Astrocyte (in vitro differentiated cells and primary cell): ENCODE results near the gene RAPGEF2. TPM values are rescaled to one million over a fixed set of nuclear protein-coding genes. Genes with fewer than 3 reads are reported as not detected.

Experiments used
- DNase-seq: peaks from one replicate; pipeline ENCODE4 v3.0.0-alpha.2; 2010; ENCODE audit warnings: low read depth
- FAIRE-seq: peaks from 2 replicates; lab custom pipeline; 2011; peaks lifted over from hg19 to GRCh38; lab: Jason Lieb, UNC
- H2AFZ ChIP-seq: 2 replicates; pipeline ENCODE4 v1.6.0; 2012; ENCODE audit warnings: low read depth, low read length, inconsistent platforms
- H3K27ac ChIP-seq: 2 replicates; pipeline ENCODE4 v1.5.1; 2011; ENCODE audit warnings: low read depth, low read length, inconsistent platforms
- H3K27me3 ChIP-seq: 2 replicates; pipeline ENCODE4 v1.6.0; 2011; ENCODE audit warnings: low read length, inconsistent platforms; ENCODE audit not compliant: insufficient read depth
- H3K36me3 ChIP-seq: 2 replicates; pipeline ENCODE4 v1.5.1; 2011; ENCODE audit warnings: low read length, inconsistent platforms; ENCODE audit not compliant: insufficient read depth
- H3K4me1 ChIP-seq: 2 replicates; pipeline ENCODE4 v1.5.1; 2011; ENCODE audit warnings: low read length, inconsistent platforms; ENCODE audit not compliant: insufficient read depth
- H3K4me2 ChIP-seq: 2 replicates; pipeline ENCODE4 v1.6.0; 2012; ENCODE audit warnings: low read length, inconsistent platforms
- H3K4me3 ChIP-seq: 2 replicates; pipeline ENCODE4 v1.5.1; 2011; ENCODE audit warnings: low read depth, mild to moderate bottlenecking, low read length, inconsistent platforms; ENCODE audit not compliant: insufficient read depth
- H3K79me2 ChIP-seq: 2 replicates; pipeline ENCODE4 v1.6.0; 2012; ENCODE audit warnings: mild to moderate bottlenecking, low read length, inconsistent platforms; ENCODE audit not compliant: insufficient read depth
- H3K9ac ChIP-seq: 2 replicates; pipeline ENCODE4 v1.6.0; 2012; ENCODE audit warnings: mild to moderate bottlenecking, low read length, inconsistent platforms
- H3K9me3 ChIP-seq: 2 replicates; pipeline ENCODE4 v1.5.1; 2012; ENCODE audit warnings: low read depth, mild to moderate bottlenecking, low read length, inconsistent platforms; ENCODE audit not compliant: insufficient read depth
- H4K20me1 ChIP-seq: 2 replicates; pipeline ENCODE4 v1.6.0; 2012; ENCODE audit warnings: low read length, inconsistent platforms; ENCODE audit not compliant: insufficient read depth
- H3K27ac Mint-ChIP-seq: one replicate; pipeline ENCODE4 v1.8.0; 2021; ENCODE audit warnings: mild to moderate bottlenecking, mixed read lengths; ENCODE audit not compliant: unreplicated experiment
- H3K27me3 Mint-ChIP-seq: one replicate; pipeline ENCODE4 v1.8.0; 2021; ENCODE audit warnings: low read depth, mixed read lengths; ENCODE audit not compliant: unreplicated experiment
- H3K36me3 Mint-ChIP-seq: one replicate; pipeline ENCODE4 v1.8.0; 2021; ENCODE audit warnings: low read depth, mixed read lengths; ENCODE audit not compliant: unreplicated experiment
- H3K4me1 Mint-ChIP-seq: one replicate; pipeline ENCODE4 v1.8.0; 2021; ENCODE audit warnings: low read depth, mixed read lengths; ENCODE audit not compliant: unreplicated experiment
- H3K4me3 Mint-ChIP-seq: one replicate; pipeline ENCODE4 v1.8.0; 2021; ENCODE audit warnings: mild to moderate bottlenecking, moderate library complexity, mixed read lengths; ENCODE audit not compliant: unreplicated experiment
- H3K9me3 Mint-ChIP-seq: one replicate; pipeline ENCODE4 v1.8.0; 2021; ENCODE audit warnings: mild to moderate bottlenecking, mixed read lengths; ENCODE audit not compliant: unreplicated experiment
- EZH2 ChIP-seq: IDR thresholded peaks from 2 replicates; pipeline ENCODE4 v1.6.1; 2012; ENCODE audit warnings: mild to moderate bottlenecking, low read length, inconsistent platforms; ENCODE audit not compliant: insufficient read depth
- total RNA-seq: library from RNA; stranded (reverse); gene quantifications from 2 replicates; pipeline ENCODE4 v1.2.1, GENCODE V29; 2021
- TF ChIP-seq, protein P1 (sequence below): IDR thresholded peaks from 2 replicates; pipeline ENCODE4 v1.5.1; 2011; ENCODE audit warnings: low read depth, mild to moderate bottlenecking, inconsistent platforms, low read length, moderate library complexity; ENCODE audit not compliant: insufficient read depth

The RAPGEF2 gene
- total RNA-seq, 1 donor from 2014 or later, result 59.0 TPM

GRCh38 chr4:159096434-159096833 lies 6.4 kb upstream of the RAPGEF2 start:
- H3K4me1 ChIP-seq, result no peaks in the 10 kb centered on the region
- H3K4me3 Mint-ChIP-seq, result no peak overlapping the region
- no peaks in the 10 kb centered on the region for H4K20me1 ChIP-seq
- H3K27me3 Mint-ChIP-seq, result no peaks in the 10 kb centered on the region
- H3K36me3 ChIP-seq, result no peaks in the 10 kb centered on the region
- TF ChIP-seq, protein P1, sequence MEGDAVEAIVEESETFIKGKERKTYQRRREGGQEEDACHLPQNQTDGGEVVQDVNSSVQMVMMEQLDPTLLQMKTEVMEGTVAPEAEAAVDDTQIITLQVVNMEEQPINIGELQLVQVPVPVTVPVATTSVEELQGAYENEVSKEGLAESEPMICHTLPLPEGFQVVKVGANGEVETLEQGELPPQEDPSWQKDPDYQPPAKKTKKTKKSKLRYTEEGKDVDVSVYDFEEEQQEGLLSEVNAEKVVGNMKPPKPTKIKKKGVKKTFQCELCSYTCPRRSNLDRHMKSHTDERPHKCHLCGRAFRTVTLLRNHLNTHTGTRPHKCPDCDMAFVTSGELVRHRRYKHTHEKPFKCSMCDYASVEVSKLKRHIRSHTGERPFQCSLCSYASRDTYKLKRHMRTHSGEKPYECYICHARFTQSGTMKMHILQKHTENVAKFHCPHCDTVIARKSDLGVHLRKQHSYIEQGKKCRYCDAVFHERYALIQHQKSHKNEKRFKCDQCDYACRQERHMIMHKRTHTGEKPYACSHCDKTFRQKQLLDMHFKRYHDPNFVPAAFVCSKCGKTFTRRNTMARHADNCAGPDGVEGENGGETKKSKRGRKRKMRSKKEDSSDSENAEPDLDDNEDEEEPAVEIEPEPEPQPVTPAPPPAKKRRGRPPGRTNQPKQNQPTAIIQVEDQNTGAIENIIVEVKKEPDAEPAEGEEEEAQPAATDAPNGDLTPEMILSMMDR, result no peak
- TF ChIP-seq EZH2, result no peak
- no peak overlapping the region for H3K9ac ChIP-seq
- H3K36me3 Mint-ChIP-seq, result no peaks in the 10 kb centered on the region
- no peaks in the 10 kb centered on the region for H3K9me3 Mint-ChIP-seq
- no peak for FAIRE-seq
- H3K4me1 Mint-ChIP-seq, result peaks cover 7% of the 10 kb centered on the region
- H3K27ac Mint-ChIP-seq, result no peak overlapping the region
- no peak overlapping the region for H3K27ac ChIP-seq
- no peaks in the 10 kb centered on the region for H3K79me2 ChIP-seq
- H2AFZ ChIP-seq, result no peak overlapping the region
- no peak for DNase-seq
- H3K4me2 ChIP-seq, result no peak overlapping the region
- no peaks in the 10 kb centered on the region for H3K27me3 ChIP-seq
- H3K9me3 ChIP-seq, result no peaks in the 10 kb centered on the region
- H3K4me3 ChIP-seq, result no peak overlapping the region

DNA sequence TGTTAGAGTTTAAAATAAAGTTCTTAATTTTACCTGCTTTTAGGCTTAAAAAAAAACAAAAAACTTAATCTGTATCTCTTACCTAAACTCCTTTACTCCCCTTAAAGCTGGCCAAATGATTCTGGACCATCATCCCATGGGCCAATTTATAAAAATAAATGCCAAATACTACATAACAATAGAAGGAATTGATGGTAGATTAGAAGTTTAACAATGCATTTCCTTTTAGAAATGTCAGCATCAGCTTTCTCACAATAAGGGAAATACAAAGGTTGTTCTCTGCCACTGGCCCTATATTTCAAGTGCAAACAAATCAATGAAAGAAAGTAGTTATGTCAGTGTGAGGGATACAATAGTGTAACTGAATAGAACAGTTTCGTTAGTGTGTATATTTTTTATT lies 5.7 kb upstream of the RAPGEF2 start:
- Histone ChIP-seq H2AFZ (no peak overlapping the region), H3K9me3 (no peaks in the 10 kb centered on the region), H3K27ac (no peak overlapping the region), H3K9ac (no peak overlapping the region), H3K79me2 (no peaks in the 10 kb centered on the region), H3K4me3 (no peak overlapping the region), H3K4me2 (no peak overlapping the region), H3K4me1 (peaks cover 2% of the 10 kb centered on the region), H3K27me3 (no peaks in the 10 kb centered on the region), H4K20me1 (no peaks in the 10 kb centered on the region), H3K36me3 (no peaks in the 10 kb centered on the region)
- FAIRE-seq, result no peak
- TF ChIP-seq EZH2, result no peak
- TF ChIP-seq, protein P1, result no peak
- no peak overlapping the region for H3K27ac Mint-ChIP-seq
- no peaks in the 10 kb centered on the region for H3K9me3 Mint-ChIP-seq
- peaks cover 9% of the 10 kb centered on the region for H3K4me1 Mint-ChIP-seq
- DNase-seq, result no peak
- no peaks in the 10 kb centered on the region for H3K27me3 Mint-ChIP-seq
- no peaks in the 10 kb centered on the region for H3K36me3 Mint-ChIP-seq
- no peak overlapping the region for H3K4me3 Mint-ChIP-seq

DNA sequence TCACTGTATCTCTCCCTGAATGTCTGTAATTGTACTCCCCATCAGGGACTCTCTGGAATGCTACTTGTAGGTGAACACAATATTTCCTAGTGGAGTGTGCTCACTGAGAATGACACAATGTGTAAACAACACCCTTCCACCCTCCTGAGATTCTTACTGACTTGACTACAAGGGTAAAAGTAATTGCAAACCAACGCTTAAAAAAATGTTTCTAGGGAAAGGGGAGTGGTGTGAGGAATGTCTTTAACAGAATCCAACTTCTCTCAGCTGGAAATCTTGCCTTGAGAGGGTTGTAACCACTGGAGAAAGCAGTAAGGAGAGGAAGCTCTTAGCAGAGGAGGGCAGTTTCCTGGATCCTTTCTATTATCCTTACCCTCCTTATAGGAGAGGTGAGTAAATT lies 5.1 kb upstream of the RAPGEF2 start:
- DNase-seq (no peak), FAIRE-seq (no peak)
- H3K27me3 ChIP-seq, result no peaks in the 10 kb centered on the region
- no peaks in the 10 kb centered on the region for H3K27me3 Mint-ChIP-seq
- no peaks in the 10 kb centered on the region for H3K9me3 Mint-ChIP-seq
- no peak for TF ChIP-seq EZH2
- TF ChIP-seq, protein P1, result no peak
- H3K4me1 Mint-ChIP-seq, result peaks cover 9% of the 10 kb centered on the region
- H3K9me3 ChIP-seq, result no peaks in the 10 kb centered on the region
- H4K20me1 ChIP-seq, result no peaks in the 10 kb centered on the region
- H3K27ac ChIP-seq, result no peak overlapping the region
- H3K4me3 Mint-ChIP-seq, result no peak overlapping the region
- no peaks in the 10 kb centered on the region for H3K36me3 ChIP-seq
- H3K36me3 Mint-ChIP-seq, result no peaks in the 10 kb centered on the region
- peaks cover 4% of the 10 kb centered on the region for H3K4me1 ChIP-seq
- H2AFZ ChIP-seq, result no peak overlapping the region
- H3K4me2 ChIP-seq, result no peak overlapping the region
- H3K27ac Mint-ChIP-seq, result peak overlapping the region; percentile 10
- no peaks in the 10 kb centered on the region for H3K79me2 ChIP-seq
- H3K9ac ChIP-seq, result no peak overlapping the region
- H3K4me3 ChIP-seq, result no peak overlapping the region
